HepG2 (cell line): ENCODE measurements around the gene TBX6. TPM values are rescaled to one million over a fixed set of nuclear protein-coding genes. Genes with fewer than 3 reads are reported as not detected.
A peak's percentile ranks its signal among the peaks of the same experiment; 100 is the strongest.

Source experiments
- ERF ChIP-seq: IDR thresholded peaks from 2 replicates; pipeline ENCODE4 v1.6.1; 2018; ENCODE audit warnings: missing biosample characterization, missing genetic modification reagents
- FOXA3 ChIP-seq: IDR thresholded peaks from 2 replicates; pipeline ENCODE4 v1.6.1; 2016; ENCODE audit warnings: missing genetic modification reagents, missing compliant biosample characterization
- HES4 ChIP-seq: sonication (generic); formaldehyde crosslinking; IDR thresholded peaks from 2 replicates; pipeline ENCODE4 v1.9.0; 2021; ENCODE audit warnings: mild to moderate bottlenecking, missing genetic modification reagents, borderline replicate concordance
- HNRNPL ChIP-seq: fragments of 200-400 bp; formaldehyde crosslinking; IDR thresholded peaks from 2 replicates; pipeline ENCODE4 v1.6.1; 2017; ENCODE audit warnings: mild to moderate bottlenecking, low read depth, low read length
- MTF1 ChIP-seq: sonication (generic); formaldehyde crosslinking; IDR thresholded peaks from 2 replicates; pipeline ENCODE4 v1.5.0; 2020; ENCODE audit warnings: missing genetic modification reagents
- NCOA1 ChIP-seq: sonication (generic); formaldehyde crosslinking; IDR thresholded peaks from 2 replicates; pipeline ENCODE4 v1.9.0; 2021; ENCODE audit warnings: missing genetic modification reagents
- NFE2L2 ChIP-seq: fragments of 150-350 bp; IDR thresholded peaks from 2 replicates; pipeline ENCODE4 v1.6.1; 2014; ENCODE audit warnings: low read length
- RBFOX2 ChIP-seq: fragments of 200-400 bp; formaldehyde crosslinking; IDR thresholded peaks from 2 replicates; pipeline ENCODE4 v1.6.1; 2017; ENCODE audit warnings: low read depth, mild to moderate bottlenecking, low read length
- RCOR2 ChIP-seq: IDR thresholded peaks from 2 replicates; pipeline ENCODE4 v1.6.1; 2016; ENCODE audit warnings: missing biosample characterization, missing genetic modification reagents
- SNAI1 ChIP-seq: sonication (generic); formaldehyde crosslinking; IDR thresholded peaks from 2 replicates; pipeline ENCODE4 v1.5.0; 2020; ENCODE audit warnings: mild to moderate bottlenecking, missing genetic modification reagents, borderline replicate concordance
- ZNF205 ChIP-seq: IDR thresholded peaks from 2 replicates; pipeline ENCODE4 v1.6.1; 2018; ENCODE audit warnings: missing biosample characterization, missing genetic modification reagents
- ZNF333 ChIP-seq: sonication (generic); formaldehyde crosslinking; IDR thresholded peaks from 2 replicates; pipeline ENCODE4 v1.4.0; 2020; ENCODE audit warnings: mild to moderate bottlenecking, missing genetic modification reagents, borderline replicate concordance
- ZNF451 ChIP-seq: sonication (generic); formaldehyde crosslinking; IDR thresholded peaks from 2 replicates; pipeline ENCODE4 v1.5.0; 2020; ENCODE audit warnings: mild to moderate bottlenecking, missing genetic modification reagents
- ZNF589 ChIP-seq: sonication (generic); formaldehyde crosslinking; conservative IDR thresholded peaks from 2 replicates; pipeline ENCODE4 v1.8.0; 2022; ENCODE audit warnings: mild to moderate bottlenecking, moderate library complexity, missing genetic modification reagents
- ZNF644 ChIP-seq: IDR thresholded peaks from 2 replicates; pipeline ENCODE4 v1.6.1; 2016; ENCODE audit warnings: low read depth
- ZNF660 ChIP-seq: sonication (generic); formaldehyde crosslinking; IDR thresholded peaks from 2 replicates; pipeline ENCODE4 v1.5.1; 2020; ENCODE audit warnings: mild to moderate bottlenecking, low read depth, missing genetic modification reagents, borderline replicate concordance
- ZNF75D ChIP-seq: sonication (generic); formaldehyde crosslinking; IDR thresholded peaks from 2 replicates; pipeline ENCODE4 v1.8.1; 2023; ENCODE audit warnings: missing genetic modification reagents, mild to moderate bottlenecking, borderline replicate concordance
- ZNF891 ChIP-seq: sonication (generic); formaldehyde crosslinking; IDR thresholded peaks from 2 replicates; pipeline ENCODE4 v1.5.0; 2020; ENCODE audit warnings: mild to moderate bottlenecking, missing genetic modification reagents
- polyA plus RNA-seq, 8 experiments: library from polyadenylated mRNA; depleted of rRNA in 3 of 8; stranded (reverse) in 7 of 8; unstranded in 1 of 8; fragments of >200 nt; fragmentation: Illumina TruSeq in 4 of 8; extraction: Trizol in 4 of 8; gene quantifications; 2 replicates each; pipeline versions ENCODE4 v1.2.1 to v1.2.3, GENCODE V29; 2011 to 2016; ENCODE audit warnings: low read depth in 4 of 8, missing spikeins in 1 of 8, mixed read lengths in 1 of 8; ENCODE audit not compliant: insufficient read depth in 1 of 8
- total RNA-seq, 5 experiments: library from RNA; depleted of rRNA; stranded (reverse); fragments of >200 nt; fragmentation: Illumina TruSeq; extraction: Trizol; gene quantifications; 2 replicates each; pipeline ENCODE4 v1.2.3, GENCODE V29; 2016; ENCODE audit warnings: low read depth in 1 of 5
- TF ChIP-seq, protein P1 (sequence below): IDR thresholded peaks from 2 replicates; pipeline ENCODE4 v1.6.1; 2012; ENCODE audit warnings: low read depth, low read length, improper control_type of control experiment
- TF ChIP-seq, protein P2 (sequence below): sonication (generic); formaldehyde crosslinking; IDR thresholded peaks from 2 replicates; pipeline ENCODE4 v1.4.0; 2020; ENCODE audit warnings: missing genetic modification reagents, borderline replicate concordance
- TF ChIP-seq, protein P3 (sequence below): sonication (generic); formaldehyde crosslinking; IDR thresholded peaks from 2 replicates; pipeline ENCODE4 v1.4.0; 2020; ENCODE audit warnings: missing genetic modification reagents
- TF ChIP-seq, protein P4 (sequence below): sonication (generic); formaldehyde crosslinking; IDR thresholded peaks from 2 replicates; pipeline ENCODE4 v1.4.0; 2020; ENCODE audit warnings: missing genetic modification reagents
- TF ChIP-seq, protein P5 (sequence below): sonication (generic); formaldehyde crosslinking; IDR thresholded peaks from 2 replicates; pipeline ENCODE4 v1.4.0; 2020; ENCODE audit warnings: missing genetic modification reagents, mild to moderate bottlenecking, borderline replicate concordance

Gene TBX6
- total and polyA plus RNA-seq, 2 of the 13 experiments (the other 11 are each of a cell fraction or from before 2014, with no cell fraction given), result 0.24 to 0.42 TPM

DNA sequence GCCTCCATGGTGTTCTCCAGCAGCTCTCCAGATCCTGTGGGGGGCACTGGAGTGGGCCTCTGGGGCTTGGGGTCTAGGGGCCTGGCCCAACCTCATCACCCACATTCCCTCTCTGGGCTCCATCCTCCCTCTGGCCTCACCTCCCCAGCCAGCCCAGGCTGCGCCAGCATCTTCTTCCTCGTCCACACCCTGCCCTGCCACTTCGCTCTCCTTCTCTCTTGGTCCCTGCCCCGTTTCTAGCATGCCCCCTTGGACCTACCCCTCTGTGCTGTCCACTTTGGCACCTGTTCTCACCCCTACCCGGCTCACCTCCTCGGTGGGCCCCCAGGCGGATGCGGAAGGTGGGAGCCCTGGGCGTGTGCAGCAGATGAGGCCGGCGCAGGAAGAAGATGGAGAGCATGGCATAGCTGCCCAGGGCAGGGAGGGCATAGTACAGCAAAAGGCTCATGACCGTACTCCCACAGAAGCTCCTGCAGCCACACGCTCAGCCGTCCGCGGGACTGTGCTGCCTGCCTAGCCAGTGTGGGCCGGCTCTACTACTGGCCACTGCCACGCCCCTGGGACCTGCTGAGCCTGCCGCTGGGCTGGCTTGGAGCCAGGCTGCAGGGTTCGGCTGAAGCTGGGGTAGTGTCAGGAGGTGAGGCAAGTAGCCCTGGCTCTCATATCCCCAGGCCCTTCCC is 21.4 kb upstream of the TBX6 start, which contains the start of gene GDPD3 (continued):
- TF ChIP-seq, protein P1, sequence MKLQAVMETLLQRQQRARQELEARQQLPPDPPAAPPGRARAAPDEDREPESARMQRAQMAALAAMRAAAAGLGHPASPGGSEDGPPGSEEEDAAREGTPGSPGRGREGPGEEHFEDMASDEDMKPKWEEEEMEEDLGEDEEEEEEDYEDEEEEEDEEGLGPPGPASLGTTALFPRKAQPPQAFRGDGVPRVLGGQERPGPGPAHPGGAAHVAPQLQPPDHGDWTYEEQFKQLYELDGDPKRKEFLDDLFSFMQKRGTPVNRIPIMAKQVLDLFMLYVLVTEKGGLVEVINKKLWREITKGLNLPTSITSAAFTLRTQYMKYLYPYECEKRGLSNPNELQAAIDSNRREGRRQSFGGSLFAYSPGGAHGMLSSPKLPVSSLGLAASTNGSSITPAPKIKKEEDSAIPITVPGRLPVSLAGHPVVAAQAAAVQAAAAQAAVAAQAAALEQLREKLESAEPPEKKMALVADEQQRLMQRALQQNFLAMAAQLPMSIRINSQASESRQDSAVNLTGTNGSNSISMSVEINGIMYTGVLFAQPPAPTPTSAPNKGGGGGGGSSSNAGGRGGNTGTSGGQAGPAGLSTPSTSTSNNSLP, result no peak
- TF ChIP-seq, protein P2, sequence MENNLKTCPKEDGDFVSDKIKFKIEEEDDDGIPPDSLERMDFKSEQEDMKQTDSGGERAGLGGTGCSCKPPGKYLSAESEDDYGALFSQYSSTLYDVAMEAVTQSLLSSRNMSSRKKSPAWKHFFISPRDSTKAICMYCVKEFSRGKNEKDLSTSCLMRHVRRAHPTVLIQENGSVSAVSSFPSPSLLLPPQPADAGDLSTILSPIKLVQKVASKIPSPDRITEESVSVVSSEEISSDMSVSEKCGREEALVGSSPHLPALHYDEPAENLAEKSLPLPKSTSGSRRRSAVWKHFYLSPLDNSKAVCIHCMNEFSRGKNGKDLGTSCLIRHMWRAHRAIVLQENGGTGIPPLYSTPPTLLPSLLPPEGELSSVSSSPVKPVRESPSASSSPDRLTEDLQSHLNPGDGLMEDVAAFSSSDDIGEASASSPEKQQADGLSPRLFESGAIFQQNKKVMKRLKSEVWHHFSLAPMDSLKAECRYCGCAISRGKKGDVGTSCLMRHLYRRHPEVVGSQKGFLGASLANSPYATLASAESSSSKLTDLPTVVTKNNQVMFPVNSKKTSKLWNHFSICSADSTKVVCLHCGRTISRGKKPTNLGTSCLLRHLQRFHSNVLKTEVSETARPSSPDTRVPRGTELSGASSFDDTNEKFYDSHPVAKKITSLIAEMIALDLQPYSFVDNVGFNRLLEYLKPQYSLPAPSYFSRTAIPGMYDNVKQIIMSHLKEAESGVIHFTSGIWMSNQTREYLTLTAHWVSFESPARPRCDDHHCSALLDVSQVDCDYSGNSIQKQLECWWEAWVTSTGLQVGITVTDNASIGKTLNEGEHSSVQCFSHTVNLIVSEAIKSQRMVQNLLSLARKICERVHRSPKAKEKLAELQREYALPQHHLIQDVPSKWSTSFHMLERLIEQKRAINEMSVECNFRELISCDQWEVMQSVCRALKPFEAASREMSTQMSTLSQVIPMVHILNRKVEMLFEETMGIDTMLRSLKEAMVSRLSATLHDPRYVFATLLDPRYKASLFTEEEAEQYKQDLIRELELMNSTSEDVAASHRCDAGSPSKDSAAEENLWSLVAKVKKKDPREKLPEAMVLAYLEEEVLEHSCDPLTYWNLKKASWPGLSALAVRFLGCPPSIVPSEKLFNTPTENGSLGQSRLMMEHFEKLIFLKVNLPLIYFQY (CRISPR knock-in tag), result no peak
- no peak for TF ChIP-seq RCOR2 (CRISPR knock-in tag)
- no peak for TF ChIP-seq ZNF205 (CRISPR knock-in tag)
- no peak for TF ChIP-seq ZNF660 (CRISPR knock-in tag)
- no peak for TF ChIP-seq NCOA1
- no peak for TF ChIP-seq ZNF451 (CRISPR knock-in tag)
- TF ChIP-seq MTF1 (CRISPR knock-in tag), result no peak
- TF ChIP-seq, protein P3, sequence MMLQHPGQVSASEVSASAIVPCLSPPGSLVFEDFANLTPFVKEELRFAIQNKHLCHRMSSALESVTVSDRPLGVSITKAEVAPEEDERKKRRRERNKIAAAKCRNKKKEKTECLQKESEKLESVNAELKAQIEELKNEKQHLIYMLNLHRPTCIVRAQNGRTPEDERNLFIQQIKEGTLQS, result no peak
- TF ChIP-seq, protein P4, sequence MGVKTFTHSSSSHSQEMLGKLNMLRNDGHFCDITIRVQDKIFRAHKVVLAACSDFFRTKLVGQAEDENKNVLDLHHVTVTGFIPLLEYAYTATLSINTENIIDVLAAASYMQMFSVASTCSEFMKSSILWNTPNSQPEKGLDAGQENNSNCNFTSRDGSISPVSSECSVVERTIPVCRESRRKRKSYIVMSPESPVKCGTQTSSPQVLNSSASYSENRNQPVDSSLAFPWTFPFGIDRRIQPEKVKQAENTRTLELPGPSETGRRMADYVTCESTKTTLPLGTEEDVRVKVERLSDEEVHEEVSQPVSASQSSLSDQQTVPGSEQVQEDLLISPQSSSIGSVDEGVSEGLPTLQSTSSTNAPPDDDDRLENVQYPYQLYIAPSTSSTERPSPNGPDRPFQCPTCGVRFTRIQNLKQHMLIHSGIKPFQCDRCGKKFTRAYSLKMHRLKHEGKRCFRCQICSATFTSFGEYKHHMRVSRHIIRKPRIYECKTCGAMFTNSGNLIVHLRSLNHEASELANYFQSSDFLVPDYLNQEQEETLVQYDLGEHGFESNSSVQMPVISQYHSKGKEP (CRISPR knock-in tag), result no peak
- no peak; the same call in 1 of the 2 replicates for TF ChIP-seq SNAI1 (CRISPR knock-in tag)
- 0 out of 2 replicates have a peak, but pooled peaks have one; percentile 45 for TF ChIP-seq HNRNPL
- TF ChIP-seq, protein P5, sequence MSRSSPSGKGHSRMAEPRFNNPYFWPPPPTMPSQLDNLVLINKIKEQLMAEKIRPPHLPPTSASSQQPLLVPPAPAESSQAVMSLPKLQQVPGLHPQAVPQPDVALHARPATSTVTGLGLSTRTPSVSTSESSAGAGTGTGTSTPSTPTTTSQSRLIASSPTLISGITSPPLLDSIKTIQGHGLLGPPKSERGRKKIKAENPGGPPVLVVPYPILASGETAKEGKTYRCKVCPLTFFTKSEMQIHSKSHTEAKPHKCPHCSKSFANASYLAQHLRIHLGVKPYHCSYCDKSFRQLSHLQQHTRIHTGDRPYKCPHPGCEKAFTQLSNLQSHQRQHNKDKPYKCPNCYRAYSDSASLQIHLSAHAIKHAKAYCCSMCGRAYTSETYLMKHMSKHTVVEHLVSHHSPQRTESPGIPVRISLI (CRISPR knock-in tag), result no peak
- no peak for TF ChIP-seq ZNF75D (CRISPR knock-in tag)
- no peak for TF ChIP-seq HES4 (CRISPR knock-in tag)
- TF ChIP-seq ZNF644, result no peak
- TF ChIP-seq ZNF589, result no peak
- no peak for TF ChIP-seq NFE2L2
- no peak for TF ChIP-seq FOXA3 (CRISPR knock-in tag)
- TF ChIP-seq ZNF891 (CRISPR knock-in tag), result no peak; the same call in 1 of the 2 replicates
- TF ChIP-seq RBFOX2, result peak; percentile 40; the same call in 1 of the 2 replicates
- no peak for TF ChIP-seq ZNF333 (CRISPR knock-in tag)
- no peak for TF ChIP-seq ERF
